ENCODE data around the gene PHC2.

PHC2 gene

DNA sequence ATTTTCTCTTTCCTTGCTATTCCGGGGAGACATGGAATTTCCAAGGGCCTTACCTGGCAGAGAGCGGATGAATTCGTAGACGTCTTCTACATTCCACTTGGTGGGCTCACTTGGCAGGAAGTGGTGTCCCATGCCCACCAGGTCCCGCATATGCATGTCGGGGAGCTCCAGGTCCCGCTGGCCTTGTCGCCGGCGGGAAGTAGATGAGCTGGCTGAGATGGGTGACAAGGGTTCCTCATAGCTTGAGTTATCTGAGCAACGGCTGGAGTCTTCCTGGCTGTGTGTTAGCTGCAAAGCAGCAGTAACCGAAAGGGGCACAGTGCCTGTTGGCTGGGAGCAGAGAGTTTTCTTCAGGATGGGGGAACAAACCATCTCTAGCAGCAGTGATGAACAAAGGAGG lies 102.1 kb downstream of the PHC2 start:
- TF ChIP-seq, protein P1, sequence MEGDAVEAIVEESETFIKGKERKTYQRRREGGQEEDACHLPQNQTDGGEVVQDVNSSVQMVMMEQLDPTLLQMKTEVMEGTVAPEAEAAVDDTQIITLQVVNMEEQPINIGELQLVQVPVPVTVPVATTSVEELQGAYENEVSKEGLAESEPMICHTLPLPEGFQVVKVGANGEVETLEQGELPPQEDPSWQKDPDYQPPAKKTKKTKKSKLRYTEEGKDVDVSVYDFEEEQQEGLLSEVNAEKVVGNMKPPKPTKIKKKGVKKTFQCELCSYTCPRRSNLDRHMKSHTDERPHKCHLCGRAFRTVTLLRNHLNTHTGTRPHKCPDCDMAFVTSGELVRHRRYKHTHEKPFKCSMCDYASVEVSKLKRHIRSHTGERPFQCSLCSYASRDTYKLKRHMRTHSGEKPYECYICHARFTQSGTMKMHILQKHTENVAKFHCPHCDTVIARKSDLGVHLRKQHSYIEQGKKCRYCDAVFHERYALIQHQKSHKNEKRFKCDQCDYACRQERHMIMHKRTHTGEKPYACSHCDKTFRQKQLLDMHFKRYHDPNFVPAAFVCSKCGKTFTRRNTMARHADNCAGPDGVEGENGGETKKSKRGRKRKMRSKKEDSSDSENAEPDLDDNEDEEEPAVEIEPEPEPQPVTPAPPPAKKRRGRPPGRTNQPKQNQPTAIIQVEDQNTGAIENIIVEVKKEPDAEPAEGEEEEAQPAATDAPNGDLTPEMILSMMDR (conservative IDR thresholded peaks at IDR 0.05) = no peak
- TF ChIP-seq ZFX (IDR thresholded peaks at IDR 0.05) = no peak
- H3K27ac ChIP-seq = no peak overlapping the region

DNA sequence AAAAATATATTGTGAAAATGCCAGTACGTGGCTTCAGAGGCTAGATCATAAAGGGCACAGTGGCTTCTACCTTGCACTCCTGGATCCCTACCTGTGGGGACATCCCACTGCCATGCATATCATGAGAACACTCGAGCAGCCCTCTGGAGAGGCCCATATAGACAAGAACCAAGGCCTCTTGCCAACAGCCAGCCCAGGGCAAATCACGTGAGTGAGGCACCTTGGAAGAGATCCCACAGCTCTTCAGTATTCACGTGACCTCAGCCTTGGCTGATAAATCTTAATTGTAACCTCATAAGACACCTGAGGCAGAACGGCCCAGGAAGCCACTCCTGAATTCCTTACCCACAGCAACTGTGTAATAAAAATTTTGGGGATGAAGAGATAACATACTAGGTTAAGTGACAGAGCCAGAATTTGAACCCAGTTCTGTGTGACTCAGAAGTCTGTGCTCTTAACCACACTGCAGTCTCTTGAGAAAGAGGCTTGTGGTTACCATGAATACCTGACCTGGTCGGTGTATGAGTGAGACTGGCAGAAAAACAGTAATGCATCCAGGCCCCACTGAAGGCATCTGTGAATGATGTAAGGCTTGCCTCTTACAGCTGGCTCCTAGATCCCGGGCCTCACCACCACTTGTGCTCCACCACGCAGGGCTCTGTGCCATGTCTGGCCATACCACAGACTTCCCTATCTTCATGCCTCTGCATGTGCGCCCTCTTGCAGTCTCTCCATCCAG lies 103.1 kb downstream of the PHC2 start:
- TF ChIP-seq, protein P1 (conservative IDR thresholded peaks at IDR 0.05) = no peak
- no peak for TF ChIP-seq ZFX (IDR thresholded peaks at IDR 0.05)
- H3K27ac ChIP-seq = no peak overlapping the region

DNA sequence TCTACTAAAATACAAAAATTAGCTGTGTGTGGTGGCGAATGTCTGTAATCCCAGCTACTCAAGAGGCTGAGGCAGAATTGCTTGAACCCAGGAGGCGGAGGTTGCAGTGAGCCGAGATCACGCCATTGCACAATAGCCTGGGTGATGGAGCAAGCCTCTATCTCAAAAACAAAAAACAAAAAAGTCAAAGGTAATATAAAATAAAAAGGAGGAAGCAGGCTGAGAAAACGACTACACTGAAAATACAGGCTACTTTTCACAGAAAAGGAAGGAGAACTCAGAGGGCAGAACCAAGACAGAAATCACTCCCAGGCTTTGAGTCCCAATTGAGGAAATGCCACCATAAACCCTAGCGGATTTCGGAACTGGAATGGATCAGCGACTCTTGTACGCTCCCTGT lies 104.1 kb downstream of the PHC2 start:
- H3K27ac ChIP-seq = no peak overlapping the region
- TF ChIP-seq, protein P1 (conservative IDR thresholded peaks at IDR 0.05) = no peak

DNA sequence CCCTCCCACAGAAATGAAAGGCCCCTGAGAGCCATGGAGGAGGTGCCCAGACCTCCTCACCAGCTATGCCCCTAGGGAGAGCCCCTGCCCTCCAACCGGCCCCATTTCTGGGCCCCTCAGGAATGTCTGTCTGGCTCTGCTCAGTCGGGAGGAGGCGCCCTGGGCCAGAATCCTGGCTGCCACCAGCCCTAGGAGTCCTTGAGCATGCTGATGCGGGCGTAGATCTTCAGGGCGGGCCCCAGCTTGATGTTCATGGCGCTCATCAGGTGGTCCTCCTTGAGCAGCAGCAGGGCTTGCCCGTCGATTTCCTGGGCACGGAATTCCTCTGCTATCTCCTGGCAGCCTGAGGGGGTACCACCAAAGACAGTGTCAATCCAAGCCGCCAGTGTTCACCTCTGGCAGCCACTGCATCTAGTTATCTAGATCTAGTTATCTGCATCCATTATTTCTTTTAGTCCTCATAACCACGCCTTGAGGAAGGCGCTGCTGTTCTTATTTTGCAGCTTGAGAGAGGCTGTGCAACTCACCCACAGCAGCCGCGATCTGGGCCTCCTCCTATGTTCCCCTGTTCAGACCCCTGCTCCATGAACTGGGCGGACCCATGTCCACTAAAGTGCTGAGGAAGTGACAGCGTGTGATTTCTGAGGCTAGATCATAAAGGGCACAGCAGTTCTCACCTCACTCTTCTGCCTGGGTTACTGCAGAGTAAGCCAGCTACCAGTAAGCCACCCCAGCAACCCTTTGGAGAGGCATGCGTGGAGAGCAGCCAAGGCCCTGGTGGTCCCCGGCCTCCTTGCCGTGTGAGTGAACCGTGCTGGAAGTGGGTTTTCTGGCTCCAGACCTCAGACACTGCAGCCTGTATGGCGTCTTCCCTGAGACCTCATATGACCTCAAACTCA lies 106.0 kb downstream of the PHC2 start:
- no peak for TF ChIP-seq ZFX (IDR thresholded peaks at IDR 0.05)
- TF ChIP-seq, protein P1 (conservative IDR thresholded peaks at IDR 0.05) = no peak
- H3K27ac ChIP-seq = no peak overlapping the region

DNA sequence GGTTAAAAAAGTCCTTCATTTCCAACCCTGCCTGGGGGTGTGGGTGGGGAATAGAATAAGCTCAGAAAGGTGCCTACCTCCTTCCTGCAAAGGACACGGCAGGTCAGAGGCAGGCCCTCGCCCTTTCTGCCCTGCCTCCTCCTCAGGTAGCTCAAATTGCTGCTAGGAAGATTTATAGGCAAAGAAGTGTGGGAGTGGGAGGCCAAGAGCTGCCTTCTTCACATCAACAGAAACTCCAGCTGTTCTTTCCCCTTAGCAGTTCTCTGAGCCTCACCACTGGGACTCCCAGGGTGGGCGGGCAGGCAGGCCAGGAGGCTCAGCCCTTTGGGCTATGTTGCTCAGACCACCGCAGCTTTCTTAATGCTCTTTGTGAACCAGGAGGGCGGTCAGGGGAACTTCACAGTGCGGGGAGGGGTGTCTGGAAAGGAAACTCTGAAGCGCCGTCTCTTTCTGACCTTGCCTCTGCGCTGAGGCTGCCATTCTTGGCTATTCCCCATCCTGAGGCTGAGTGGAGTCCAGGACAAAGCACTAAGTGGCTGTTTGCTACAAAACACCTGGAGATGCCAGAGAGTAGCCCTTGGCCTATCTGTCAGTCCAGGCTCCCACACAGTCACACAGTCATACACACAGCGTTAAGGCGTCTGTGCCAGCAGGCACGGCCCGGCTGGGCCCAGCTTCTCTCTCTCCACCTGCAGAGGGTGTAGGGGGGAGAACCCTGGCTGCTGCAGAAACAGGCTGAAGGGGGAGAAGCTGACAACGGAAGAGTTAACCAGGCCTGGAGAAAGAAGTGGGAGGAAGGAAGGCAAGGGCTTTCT lies 107.0 kb downstream of the PHC2 start:
- TF ChIP-seq, protein P1 (conservative IDR thresholded peaks at IDR 0.05) = no peak
- no peak for TF ChIP-seq ZFX (IDR thresholded peaks at IDR 0.05)
- no peak overlapping the region for H3K27ac ChIP-seq

DNA sequence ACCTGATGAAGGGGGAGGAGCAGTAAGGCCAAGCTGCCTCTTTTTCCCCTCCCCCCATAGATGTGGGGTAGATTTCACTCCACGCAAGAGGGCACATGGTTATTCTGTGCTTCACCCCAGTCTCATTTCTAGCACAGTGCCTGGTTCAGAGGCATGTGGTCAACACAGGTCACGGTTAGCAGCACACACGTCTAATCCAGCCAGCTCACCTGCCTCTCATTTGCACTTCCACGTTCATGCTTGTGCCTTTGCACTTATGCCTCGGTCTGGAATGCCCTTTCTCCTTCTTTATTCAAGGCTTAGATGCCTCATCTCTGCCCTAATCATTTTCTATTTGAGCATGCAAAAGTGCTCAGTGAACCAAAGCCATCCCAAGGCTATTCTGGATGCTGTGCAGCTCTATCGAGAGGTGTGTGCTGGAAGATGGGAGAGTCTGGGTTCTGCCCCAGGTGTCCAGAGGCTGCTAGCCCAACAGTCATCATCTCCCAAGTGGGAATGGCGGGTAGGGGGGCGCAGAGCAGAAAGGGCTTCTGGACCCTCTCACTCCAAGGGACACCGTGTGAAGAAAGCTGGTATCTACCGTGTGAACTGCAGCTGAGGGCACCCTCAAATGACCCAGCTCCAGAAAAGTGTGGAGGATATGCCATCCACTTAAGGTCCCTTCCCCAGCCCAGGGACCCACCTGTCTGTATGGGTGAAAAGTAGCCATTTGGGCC lies 107.9 kb downstream of the PHC2 start:
- no peak for TF ChIP-seq ZFX (IDR thresholded peaks at IDR 0.05)
- TF ChIP-seq, protein P1 (conservative IDR thresholded peaks at IDR 0.05) = no peak
- no peak overlapping the region for H3K27ac ChIP-seq
